Measurements from ENCODE around the gene TMEM123. TPM values are rescaled to one million over a fixed set of nuclear protein-coding genes. Genes with fewer than 3 reads are reported as not detected.

Gene TMEM123
- total and polyA plus RNA-seq, 2 of the 4 experiments (the other 2 are of a cell fraction): 96.9 to 127 TPM

GRCh38 chr11:102467080-102467708, 14.6 kb upstream of the TMEM123 start:
- no peaks in the 10 kb centered on the region for H4K20me1 ChIP-seq (ENCODE audit: insufficient read depth, low read length)
- H3K14ac ChIP-seq (replicated peaks; ENCODE audit: low read depth, low read length): no peak overlapping the region
- H2AK9ac ChIP-seq (replicated peaks; ENCODE audit: low read depth, low read length, poor library complexity): no peak overlapping the region
- H2BK15ac ChIP-seq (ENCODE audit: low read depth, low read length): no peak overlapping the region; the same call in 2 of the 3 replicates
- H2BK5ac ChIP-seq (ENCODE audit: low read depth, low read length, poor library complexity, severe bottlenecking): no peak overlapping the region
- peaks cover 12% of the 10 kb centered on the region for H3K4me1 ChIP-seq (ENCODE audit: control insufficient read depth, insufficient read depth, low read length)
- no peak overlapping the region for H3K4me3 ChIP-seq (ENCODE audit: insufficient read depth, low read depth, low read length)
- no peak overlapping the region for H2BK120ac ChIP-seq (ENCODE audit: low read depth, low read length)
- no peak overlapping the region for H2BK20ac ChIP-seq (ENCODE audit: low read depth, low read length)
- no peak overlapping the region for H3K4ac ChIP-seq (ENCODE audit: low read depth, low read length)
- H3K79me1 ChIP-seq (ENCODE audit: low read depth in 1 of 2, low read length in 2 of 2): no peaks in the 10 kb centered on the region
- ATAC-seq (ENCODE audit: low read depth) (no peak), DNase-seq (no peak)
- H2AK5ac ChIP-seq (ENCODE audit: low read depth, low read length): no peak overlapping the region
- H2AFZ ChIP-seq (replicated peaks; ENCODE audit: low read length, poor library complexity): no peak overlapping the region
- H4K91ac ChIP-seq (ENCODE audit: insufficient read depth, low read depth, low read length): no peak overlapping the region
- dilution Hi-C loops (cut with HindIII; ENCODE audit: low sequenced_read_pairs, unreplicated experiment): no loop called here
- intact Hi-C loops (cut with micrococcal nuclease): no loop called here
- no peak overlapping the region for H4K8ac ChIP-seq (ENCODE audit: low read depth in 2 of 2, low read length in 2 of 2)
- no peaks in the 10 kb centered on the region for H3K9me3 ChIP-seq (ENCODE audit: control insufficient read depth, insufficient read depth, low read length)
- POLR2A ChIA-PET (ENCODE audit: unreplicated experiment): no interaction called here
- no peak overlapping the region for H4K5ac ChIP-seq (ENCODE audit: low read depth, low read length)
- H3K36me3 ChIP-seq (ENCODE audit: control insufficient read depth, insufficient read depth, low read length): no peaks in the 10 kb centered on the region
- H3K56ac ChIP-seq (ENCODE audit: extremely low read depth, insufficient read depth, low read length): no peak overlapping the region
- H3K23ac ChIP-seq (ENCODE audit: low read depth, low read length): no peak overlapping the region
- no peak overlapping the region for H3K9ac ChIP-seq (ENCODE audit: low read depth, low read length)
- WGBS, 2 experiments (ENCODE audit: extremely low coverage in 2 of 2, insufficient read length in 1 of 2): 100% methylated on average over 2 of the region's 4 CpGs; no CpG with 5 or more reads in 1 of the 2 experiments
- CTCF ChIA-PET: interaction anchor here (0.6 kb wide), 1 partner anchor 12 kb away, joined by 7 read pairs; no protein-coding TSS in a partner anchor
- H3K4me2 ChIP-seq (ENCODE audit: low read depth, low read length): no peak overlapping the region
- H3K18ac ChIP-seq (ENCODE audit: low read depth, low read length): no peak overlapping the region
- no peak overlapping the region for H3K27ac ChIP-seq (ENCODE audit: insufficient read depth, low read length)
- BruUV-seq (replicated peaks): no TSS peak
- no peaks in the 10 kb centered on the region for H3K27me3 ChIP-seq (ENCODE audit: control insufficient read depth, insufficient read depth, low read length)
- in situ Hi-C loops (cut with MboI; ENCODE audit: low sequenced_read_pairs): no loop called here
- TF ChIP-seq MAZ (IDR thresholded peaks at IDR 0.05; ENCODE audit: borderline replicate concordance, low read depth, low read length) (no peak), SMC3 (IDR thresholded peaks at IDR 0.05; ENCODE audit: low read depth, low read length) (no peak), MAFK (IDR thresholded peaks at IDR 0.05; ENCODE audit: low read depth, low read length) (no peak), ELK1 (IDR thresholded peaks at IDR 0.05; ENCODE audit: borderline replicate concordance, low read depth, low read length) (no peak), POLR2A (IDR thresholded peaks at IDR 0.05; ENCODE audit: low read depth, low read length) (no peak), BHLHE40 (IDR thresholded peaks at IDR 0.05; ENCODE audit: low read depth, low read length) (no peak), CHD1 (IDR thresholded peaks at IDR 0.05; ENCODE audit: low read depth, low read length) (no peak), NFE2L2 (IDR thresholded peaks at IDR 0.05; ENCODE audit: low read depth, low read length) (no peak), CTCF (conservative IDR thresholded peaks at IDR 0.05; ENCODE audit: low read depth, low read length) (no peak), CEBPB (IDR thresholded peaks at IDR 0.05; ENCODE audit: low read depth, low read length) (no peak)
- H3K9me1 ChIP-seq (ENCODE audit: insufficient read depth, low read length): peaks cover 14% of the 10 kb centered on the region; the same call in 1 of the 2 replicates
